Activated CD4-positive, alpha-beta T cell treated with anti-CD3 and anti-CD28 coated beads, Interleukin-2, amount 10 ng/mL, durations not matched to agents 24 days and 14 days (primary cell): ENCODE data around the gene DPYSL5. TPM values are rescaled to one million over a fixed set of nuclear protein-coding genes. Genes with fewer than 3 reads are reported as not detected.
"Not testable (repeated sequence)": the region's sequence is repeated elsewhere in the genome, so short reads cannot be mapped to it uniquely, and the experiment has no call there.

Experiments used
- DNase-seq: peaks from one replicate; pipeline ENCODE4 v3.0.0; 2022
- H3K27ac Mint-ChIP-seq: one replicate; pipeline ENCODE4 v1.8.0; 2022; ENCODE audit warnings: mild to moderate bottlenecking, mixed read lengths
- H3K27me3 Mint-ChIP-seq: one replicate; pipeline ENCODE4 v1.8.0; 2022; ENCODE audit warnings: mixed read lengths
- H3K36me3 Mint-ChIP-seq: one replicate; pipeline ENCODE4 v1.8.0; 2022; ENCODE audit warnings: low read depth, mild to moderate bottlenecking, mixed read lengths
- H3K4me1 Mint-ChIP-seq: one replicate; pipeline ENCODE4 v1.8.0; 2021; ENCODE audit warnings: mixed read lengths
- H3K4me3 Mint-ChIP-seq: one replicate; pipeline ENCODE4 v1.8.0; 2022; ENCODE audit warnings: mild to moderate bottlenecking, moderate library complexity, mixed read lengths
- H3K9me3 Mint-ChIP-seq: one replicate; pipeline ENCODE4 v1.8.0; 2021; ENCODE audit warnings: mixed read lengths
- intact Hi-C: fragments of 100-400 bp; cut with micrococcal nuclease; formaldehyde crosslinking; loops from one replicate; pipeline ENCODE4 v1.15.1; 2023
- total RNA-seq: library from RNA; stranded (reverse); gene quantifications from 2 replicates; pipeline ENCODE4 v1.2.3, GENCODE V29; 2022

Gene DPYSL5
- total RNA-seq, 1 donor from 2014 or later, result not detected

- H3K36me3 Mint-ChIP-seq, result no peaks in the 10 kb centered on the region
- no peak overlapping the region for H3K27ac Mint-ChIP-seq
- peaks cover 31% of the 10 kb centered on the region for H3K27me3 Mint-ChIP-seq
- intact Hi-C loops, result no loop called here
- H3K4me1 Mint-ChIP-seq, result no peaks in the 10 kb centered on the region
- no peak for DNase-seq
- no peaks in the 10 kb centered on the region for H3K9me3 Mint-ChIP-seq
- no peak overlapping the region for H3K4me3 Mint-ChIP-seq
Observed at GRCh38 chr2:26911911-26912861, 64.3 kb downstream of the DPYSL5 start.

- no peak for DNase-seq
- Mint-ChIP-seq H3K4me1 (no peaks in the 10 kb centered on the region), H3K4me3 (no peak overlapping the region), H3K36me3 (no peaks in the 10 kb centered on the region), H3K27me3 (peaks cover 24% of the 10 kb centered on the region), H3K27ac (no peak overlapping the region), H3K9me3 (no peaks in the 10 kb centered on the region)
- intact Hi-C loops, result no loop called here
Observed at GRCh38 chr2:26913606-26913998, 65.7 kb downstream of the DPYSL5 start.

GRCh38 chr2:26913999-26914658 is 66.2 kb downstream of the DPYSL5 start:
- Mint-ChIP-seq H3K27me3 (peaks cover 20% of the 10 kb centered on the region), H3K9me3 (no peaks in the 10 kb centered on the region), H3K4me3 (no peak overlapping the region), H3K4me1 (no peaks in the 10 kb centered on the region), H3K27ac (no peak overlapping the region), H3K36me3 (no peaks in the 10 kb centered on the region)
- intact Hi-C loops, result no loop called here
- DNase-seq, result no peak

GRCh38 chr2:26914659-26915310 is 66.9 kb downstream of the DPYSL5 start:
- no peak for DNase-seq
- Mint-ChIP-seq H3K27me3 (peaks cover 16% of the 10 kb centered on the region), H3K4me1 (no peaks in the 10 kb centered on the region), H3K4me3 (no peak overlapping the region), H3K9me3 (no peaks in the 10 kb centered on the region), H3K36me3 (no peaks in the 10 kb centered on the region), H3K27ac (no peak overlapping the region)
- intact Hi-C loops, result no loop called here

- no peak for DNase-seq
- H3K4me3 Mint-ChIP-seq, result no peak overlapping the region
- H3K36me3 Mint-ChIP-seq, result no peaks in the 10 kb centered on the region
- H3K27ac Mint-ChIP-seq, result no peak overlapping the region
- H3K4me1 Mint-ChIP-seq, result no peaks in the 10 kb centered on the region
- H3K27me3 Mint-ChIP-seq, result peaks cover 13% of the 10 kb centered on the region
- no peaks in the 10 kb centered on the region for H3K9me3 Mint-ChIP-seq
- intact Hi-C loops, result no loop called here
Observed at GRCh38 chr2:26915316-26915715, 67.4 kb downstream of the DPYSL5 start.

GRCh38 chr2:26916128-26916692 is 68.3 kb downstream of the DPYSL5 start:
- intact Hi-C loops, result no loop called here
- Mint-ChIP-seq H3K4me1 (no peaks in the 10 kb centered on the region), H3K4me3 (no peak overlapping the region), H3K27ac (no peak overlapping the region), H3K27me3 (peaks cover 9% of the 10 kb centered on the region), H3K36me3 (no peaks in the 10 kb centered on the region), H3K9me3 (no peaks in the 10 kb centered on the region)
- no peak for DNase-seq

GRCh38 chr2:26917135-26917836 is 69.4 kb downstream of the DPYSL5 start:
- DNase-seq, result no peak
- Mint-ChIP-seq H3K36me3 (no peaks in the 10 kb centered on the region), H3K27ac (no peak overlapping the region), H3K4me1 (no peaks in the 10 kb centered on the region), H3K4me3 (no peak overlapping the region), H3K9me3 (no peaks in the 10 kb centered on the region), H3K27me3 (peaks cover 10% of the 10 kb centered on the region)
- intact Hi-C loops, result no loop called here

- no peak overlapping the region for H3K4me3 Mint-ChIP-seq
- H3K27ac Mint-ChIP-seq, result no peak overlapping the region
- intact Hi-C loops, result no loop called here
- H3K9me3 Mint-ChIP-seq, result no peaks in the 10 kb centered on the region
- no peaks in the 10 kb centered on the region for H3K36me3 Mint-ChIP-seq
- H3K27me3 Mint-ChIP-seq, result peaks cover 16% of the 10 kb centered on the region
- no peak for DNase-seq
- peaks cover 2% of the 10 kb centered on the region for H3K4me1 Mint-ChIP-seq
Observed at GRCh38 chr2:26921323-26921722, 73.4 kb downstream of the DPYSL5 start.

GRCh38 chr2:26922405-26923188 is 74.7 kb downstream of the DPYSL5 start:
- intact Hi-C loops, result loop anchor here (1.0 kb wide), 1 partner anchor 76 kb away; no protein-coding TSS in a partner anchor

GRCh38 chr2:26923189-26923466 is 75.2 kb downstream of the DPYSL5 start:
- H3K36me3 Mint-ChIP-seq, H3K9me3 Mint-ChIP-seq, DNase-seq, H3K4me3 Mint-ChIP-seq, intact Hi-C loops, H3K4me1 Mint-ChIP-seq, H3K27ac Mint-ChIP-seq: not testable (repeated sequence)
- peaks cover 16% of the 10 kb centered on the region for H3K27me3 Mint-ChIP-seq

More at GRCh38 chr2:26922405-26923188, 74.7 kb downstream of the DPYSL5 start:
- Mint-ChIP-seq H3K27ac (no peak overlapping the region), H3K4me3 (no peak overlapping the region), H3K36me3 (no peaks in the 10 kb centered on the region), H3K27me3 (peaks cover 16% of the 10 kb centered on the region), H3K4me1 (peaks cover 2% of the 10 kb centered on the region), H3K9me3 (no peaks in the 10 kb centered on the region)
- DNase-seq, result peak; percentile 72

- Mint-ChIP-seq H3K27ac (no peak overlapping the region), H3K4me1 (peaks cover 2% of the 10 kb centered on the region)
Observed at GRCh38 chr2:26924731-26925099, 76.8 kb downstream of the DPYSL5 start.

GRCh38 chr2:26925100-26925791 is 77.3 kb downstream of the DPYSL5 start:
- H3K4me1 Mint-ChIP-seq, result peaks cover 2% of the 10 kb centered on the region
- H3K9me3 Mint-ChIP-seq, result no peaks in the 10 kb centered on the region
- H3K27ac Mint-ChIP-seq, result no peak overlapping the region
- H3K36me3 Mint-ChIP-seq, result no peaks in the 10 kb centered on the region
- H3K27me3 Mint-ChIP-seq, result peaks cover 16% of the 10 kb centered on the region
- H3K4me3 Mint-ChIP-seq, result no peak overlapping the region
- no peak for DNase-seq
- intact Hi-C loops, result no loop called here

More at GRCh38 chr2:26924731-26925099, 76.8 kb downstream of the DPYSL5 start:
- no peak for DNase-seq
- Mint-ChIP-seq H3K4me3 (no peak overlapping the region), H3K9me3 (no peaks in the 10 kb centered on the region), H3K27me3 (peaks cover 16% of the 10 kb centered on the region), H3K36me3 (no peaks in the 10 kb centered on the region)
- intact Hi-C loops, result no loop called here
